GM12878 (cell line): ENCODE data around the gene ROM1. TPM values are rescaled to one million over a fixed set of nuclear protein-coding genes. Genes with fewer than 3 reads are reported as not detected.

Experiments
- LARP7 ChIP-seq: fragments of 450-650 bp; IDR thresholded peaks from 2 replicates; pipeline ENCODE4 v1.6.1; 2017; ENCODE audit warnings: mild to moderate bottlenecking
- NR2C1 ChIP-seq: fragments of 450-650 bp; IDR thresholded peaks from 2 replicates; pipeline ENCODE4 v1.6.1; 2017; ENCODE audit warnings: antibody characterized with exemption, mild to moderate bottlenecking, moderate library complexity
- microRNA-seq: library from miRNA; unstranded; fragments of <30 nt; microRNA quantifications from one replicate; pipeline ENCODE4, GENCODE V29; 2018
- polyA plus RNA-seq, 11 experiments: library from polyadenylated mRNA; depleted of rRNA in 4 of 11; unstranded in 6 of 11; stranded (reverse) in 5 of 11; fragments of >200 nt; fragmentation: Nextera tagmentation in 4 of 11; fragmentation: Illumina TruSeq in 1 of 11; extraction: Ambion mirVana in 4 of 11; extraction: Trizol in 1 of 11; gene quantifications; 1 replicate in 1 of 11; 2 replicates in 10 of 11; pipeline versions ENCODE4 v1.2.1 to v1.2.3, GENCODE V29; 2011 to 2016; ENCODE audit warnings: inconsistent platforms in 2 of 11, missing spikeins in 2 of 11, low read depth in 1 of 11
- small RNA-seq: library from RNA; depleted of rRNA; stranded (forward); fragments of <200 nt; gene quantifications from one replicate; pipeline ENCODE3, GENCODE V24; 2014
- total RNA-seq, 4 experiments: library from RNA; depleted of rRNA in 3 of 4; stranded (reverse); fragments of >200 nt in 3 of 4; fragmentation: Illumina TruSeq in 1 of 4; extraction: Trizol in 1 of 4; gene quantifications; 2 replicates each; pipeline versions ENCODE4 v1.2.1 to v1.2.3, GENCODE V29; 2013 to 2021
- TF ChIP-seq, protein P1 (sequence below): fragments of 450-650 bp; conservative IDR thresholded peaks from 2 replicates; pipeline ENCODE4 v1.6.1; 2017; ENCODE audit warnings: mild to moderate bottlenecking, moderate library complexity

The ROM1 gene
- total and polyA plus RNA-seq, 10 of the 15 experiments (the other 5 are each of a cell fraction or from before 2014, with no cell fraction given) = 0.42 to 3.0 (median 1.1) TPM

DNA sequence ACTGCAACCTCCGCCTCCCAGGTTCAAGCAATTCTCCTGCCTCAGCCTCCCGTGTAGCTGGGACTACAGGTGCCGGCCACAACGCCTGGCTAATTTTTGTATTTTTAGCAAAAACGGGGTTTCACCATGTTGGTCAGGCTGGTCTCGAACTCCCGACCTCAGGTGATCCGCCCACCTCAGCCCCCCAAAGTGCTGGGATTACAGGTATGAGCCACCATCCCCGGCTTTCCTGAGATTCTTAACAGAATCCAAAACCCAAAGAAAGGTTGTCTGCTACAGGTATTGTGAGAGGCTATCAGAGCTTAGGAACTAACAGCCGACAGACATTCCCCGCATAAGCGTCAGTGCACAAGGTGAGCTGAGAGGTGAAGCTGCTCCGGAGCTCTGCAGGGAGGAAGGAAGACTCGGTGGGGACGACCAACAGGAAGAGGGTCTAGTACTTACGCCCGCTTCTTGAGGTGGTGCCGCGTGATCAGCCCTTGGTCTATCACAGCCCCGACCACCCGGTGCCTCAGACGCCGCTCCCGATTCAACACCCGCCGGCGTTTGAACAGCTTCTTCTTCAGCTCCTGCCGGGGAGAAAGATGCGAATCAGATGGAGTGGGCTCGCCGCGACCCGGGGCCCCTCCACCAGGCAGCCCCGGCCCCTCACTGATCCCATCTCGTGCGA is 51.5 kb downstream of the ROM1 start (continued):
- TF ChIP-seq LARP7 (0 out of 2 replicates have a peak, but pooled peaks have one; percentile 49), NR2C1 (no peak)
- TF ChIP-seq, protein P1, sequence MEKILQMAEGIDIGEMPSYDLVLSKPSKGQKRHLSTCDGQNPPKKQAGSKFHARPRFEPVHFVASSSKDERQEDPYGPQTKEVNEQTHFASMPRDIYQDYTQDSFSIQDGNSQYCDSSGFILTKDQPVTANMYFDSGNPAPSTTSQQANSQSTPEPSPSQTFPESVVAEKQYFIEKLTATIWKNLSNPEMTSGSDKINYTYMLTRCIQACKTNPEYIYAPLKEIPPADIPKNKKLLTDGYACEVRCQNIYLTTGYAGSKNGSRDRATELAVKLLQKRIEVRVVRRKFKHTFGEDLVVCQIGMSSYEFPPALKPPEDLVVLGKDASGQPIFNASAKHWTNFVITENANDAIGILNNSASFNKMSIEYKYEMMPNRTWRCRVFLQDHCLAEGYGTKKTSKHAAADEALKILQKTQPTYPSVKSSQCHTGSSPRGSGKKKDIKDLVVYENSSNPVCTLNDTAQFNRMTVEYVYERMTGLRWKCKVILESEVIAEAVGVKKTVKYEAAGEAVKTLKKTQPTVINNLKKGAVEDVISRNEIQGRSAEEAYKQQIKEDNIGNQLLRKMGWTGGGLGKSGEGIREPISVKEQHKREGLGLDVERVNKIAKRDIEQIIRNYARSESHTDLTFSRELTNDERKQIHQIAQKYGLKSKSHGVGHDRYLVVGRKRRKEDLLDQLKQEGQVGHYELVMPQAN = peak; percentile 72; the same call in 1 of the 2 replicates

Small RNAs within 50 kb of the gene (microRNA-seq; reads per million reads assigned to microRNA genes)
- 1.3 reads per million for gene MIR6747

Small RNAs within 50 kb of the gene (small RNA-seq; reads per million reads assigned to genes)
- not detected for gene AP001458.1
- gene MIR6747 = 0.74 reads per million, percentile 21 among the genes with 10 or more reads in this experiment

Other genes starting within 250 kb of the ROM1 start
Only the 7 nearest of the 28 such genes appear.
- 2,512 and 2,611 TPM in 2 replicates for gene EEF1G, start 39.4 kb upstream of the ROM1 start, total RNA-seq (2014; rRNA removed)
- gene EEF1G, start 39.4 kb upstream of the ROM1 start, total RNA-seq (2014; rRNA removed; fragmentation: Illumina TruSeq; extraction: Trizol) = 2,491 and 2,551 TPM in 2 replicates
- 2,218 and 2,306 TPM in 2 replicates for gene EEF1G, start 39.4 kb upstream of the ROM1 start, total RNA-seq (2021)
- 1,766 and 2,335 TPM in 2 replicates for gene EEF1G, start 39.4 kb upstream of the ROM1 start, polyA plus RNA-seq (2011; rRNA removed)
- gene EEF1G, start 39.4 kb upstream of the ROM1 start, polyA plus RNA-seq (2014; fragmentation: Illumina TruSeq; extraction: Trizol) = 2,336 and 2,739 TPM in 2 replicates
- 1,000 to 10,000 TPM; 1,227 to 1,233 TPM for gene EEF1G, start 39.4 kb upstream of the ROM1 start, polyA plus RNA-seq (2014; fragmentation: Nextera tagmentation; extraction: Ambion mirVana)
- 2,498 and 2,961 TPM in 2 replicates for gene EEF1G, start 39.4 kb upstream of the ROM1 start, polyA plus RNA-seq (2014; rRNA removed)
- gene EEF1G, start 39.4 kb upstream of the ROM1 start, polyA plus RNA-seq (2016; fragmentation: Nextera tagmentation; extraction: Ambion mirVana) = 100 to 1,000 TPM; 850 to 912 TPM
- 12.1 and 12.3 TPM in 2 replicates for gene TUT1, start 21.7 kb upstream of the ROM1 start, total RNA-seq (2014; rRNA removed)
- gene TUT1, start 21.7 kb upstream of the ROM1 start, total RNA-seq (2014; rRNA removed; fragmentation: Illumina TruSeq; extraction: Trizol) = 6.9 and 8.3 TPM in 2 replicates
- 26.6 and 28.4 TPM in 2 replicates for gene TUT1, start 21.7 kb upstream of the ROM1 start, total RNA-seq (2021)
- 12.0 and 18.4 TPM in 2 replicates for gene TUT1, start 21.7 kb upstream of the ROM1 start, polyA plus RNA-seq (2011; rRNA removed)
- 9.5 and 14.0 TPM in 2 replicates for gene TUT1, start 21.7 kb upstream of the ROM1 start, polyA plus RNA-seq (2014; fragmentation: Illumina TruSeq; extraction: Trizol)
- gene TUT1, start 21.7 kb upstream of the ROM1 start, polyA plus RNA-seq (2014; fragmentation: Nextera tagmentation; extraction: Ambion mirVana) = 1 to 10 TPM; 1.1 to 1.4 TPM
- gene TUT1, start 21.7 kb upstream of the ROM1 start, polyA plus RNA-seq (2014; rRNA removed) = 19.4 and 22.7 TPM in 2 replicates
- 10 to 100 TPM; 26.9 to 29.9 TPM for gene TUT1, start 21.7 kb upstream of the ROM1 start, polyA plus RNA-seq (2016; fragmentation: Nextera tagmentation; extraction: Ambion mirVana)
- 195 and 201 TPM in 2 replicates for gene MTA2, start 11.4 kb upstream of the ROM1 start, total RNA-seq (2014; rRNA removed)
- gene MTA2, start 11.4 kb upstream of the ROM1 start, total RNA-seq (2014; rRNA removed; fragmentation: Illumina TruSeq; extraction: Trizol) = 174 and 178 TPM in 2 replicates
- gene MTA2, start 11.4 kb upstream of the ROM1 start, total RNA-seq (2021) = 189 and 196 TPM in 2 replicates
- 43.2 and 53.2 TPM in 2 replicates for gene MTA2, start 11.4 kb upstream of the ROM1 start, polyA plus RNA-seq (2011; rRNA removed)
- gene MTA2, start 11.4 kb upstream of the ROM1 start, polyA plus RNA-seq (2014; fragmentation: Illumina TruSeq; extraction: Trizol) = 198 and 201 TPM in 2 replicates
- 1 to 10 TPM; 6.7 to 6.8 TPM for gene MTA2, start 11.4 kb upstream of the ROM1 start, polyA plus RNA-seq (2014; fragmentation: Nextera tagmentation; extraction: Ambion mirVana)
- 135 and 137 TPM in 2 replicates for gene MTA2, start 11.4 kb upstream of the ROM1 start, polyA plus RNA-seq (2014; rRNA removed)
- gene MTA2, start 11.4 kb upstream of the ROM1 start, polyA plus RNA-seq (2016; fragmentation: Nextera tagmentation; extraction: Ambion mirVana) = 10 to 100 TPM; 76.3 to 90.3 TPM
- gene EML3, start 482 bp upstream of the ROM1 start, total RNA-seq (2014; rRNA removed) = 22.5 and 23.9 TPM in 2 replicates
- 14.0 and 17.3 TPM in 2 replicates for gene EML3, start 482 bp upstream of the ROM1 start, total RNA-seq (2014; rRNA removed; fragmentation: Illumina TruSeq; extraction: Trizol)
- gene EML3, start 482 bp upstream of the ROM1 start, total RNA-seq (2021) = 69.8 and 82.5 TPM in 2 replicates
- gene EML3, start 482 bp upstream of the ROM1 start, polyA plus RNA-seq (2011; rRNA removed) = 18.4 and 27.1 TPM in 2 replicates
- gene EML3, start 482 bp upstream of the ROM1 start, polyA plus RNA-seq (2014; fragmentation: Illumina TruSeq; extraction: Trizol) = 16.3 and 21.9 TPM in 2 replicates
- 1 to 10 TPM in 1 of 2 experiments, under 1 TPM in 1; 0.58 to 1.2 TPM for gene EML3, start 482 bp upstream of the ROM1 start, polyA plus RNA-seq (2014; fragmentation: Nextera tagmentation; extraction: Ambion mirVana)
- 45.7 and 61.0 TPM in 2 replicates for gene EML3, start 482 bp upstream of the ROM1 start, polyA plus RNA-seq (2014; rRNA removed)
- gene EML3, start 482 bp upstream of the ROM1 start, polyA plus RNA-seq (2016; fragmentation: Nextera tagmentation; extraction: Ambion mirVana) = 10 to 100 TPM; 25.6 to 26.8 TPM
- gene B3GAT3, start 8.7 kb downstream of the ROM1 start, total RNA-seq (2014; rRNA removed) = 34.3 and 42.4 TPM in 2 replicates
- gene B3GAT3, start 8.7 kb downstream of the ROM1 start, total RNA-seq (2014; rRNA removed; fragmentation: Illumina TruSeq; extraction: Trizol) = 12.3 and 14.1 TPM in 2 replicates
- gene B3GAT3, start 8.7 kb downstream of the ROM1 start, total RNA-seq (2021) = 42.4 and 43.2 TPM in 2 replicates
- gene B3GAT3, start 8.7 kb downstream of the ROM1 start, polyA plus RNA-seq (2011; rRNA removed) = 7.0 and 17.2 TPM in 2 replicates
- gene B3GAT3, start 8.7 kb downstream of the ROM1 start, polyA plus RNA-seq (2014; fragmentation: Illumina TruSeq; extraction: Trizol) = 1.1 and 8.3 TPM in 2 replicates
- gene B3GAT3, start 8.7 kb downstream of the ROM1 start, polyA plus RNA-seq (2014; fragmentation: Nextera tagmentation; extraction: Ambion mirVana) = 1 to 10 TPM in 1 of 2 experiments, under 1 TPM in 1; 0.31 to 2.8 TPM
- gene B3GAT3, start 8.7 kb downstream of the ROM1 start, polyA plus RNA-seq (2014; rRNA removed) = 52.7 and 56.5 TPM in 2 replicates
- gene B3GAT3, start 8.7 kb downstream of the ROM1 start, polyA plus RNA-seq (2016; fragmentation: Nextera tagmentation; extraction: Ambion mirVana) = 10 to 100 TPM; 50.0 to 51.7 TPM
- 95.9 and 98.9 TPM in 2 replicates for gene GANAB, start 33.4 kb downstream of the ROM1 start, total RNA-seq (2014; rRNA removed)
- gene GANAB, start 33.4 kb downstream of the ROM1 start, total RNA-seq (2014; rRNA removed; fragmentation: Illumina TruSeq; extraction: Trizol) = 73.2 and 76.7 TPM in 2 replicates
- gene GANAB, start 33.4 kb downstream of the ROM1 start, total RNA-seq (2021) = 161 and 175 TPM in 2 replicates
- gene GANAB, start 33.4 kb downstream of the ROM1 start, polyA plus RNA-seq (2011; rRNA removed) = 93.6 and 153 TPM in 2 replicates
- 134 and 140 TPM in 2 replicates for gene GANAB, start 33.4 kb downstream of the ROM1 start, polyA plus RNA-seq (2014; fragmentation: Illumina TruSeq; extraction: Trizol)
- 1 to 10 TPM; 4.5 to 6.4 TPM for gene GANAB, start 33.4 kb downstream of the ROM1 start, polyA plus RNA-seq (2014; fragmentation: Nextera tagmentation; extraction: Ambion mirVana)
- gene GANAB, start 33.4 kb downstream of the ROM1 start, polyA plus RNA-seq (2014; rRNA removed) = 103 and 117 TPM in 2 replicates
- gene GANAB, start 33.4 kb downstream of the ROM1 start, polyA plus RNA-seq (2016; fragmentation: Nextera tagmentation; extraction: Ambion mirVana) = 100 to 1,000 TPM; 102 to 107 TPM
- 17.3 and 19.7 TPM in 2 replicates for gene INTS5, start 40.0 kb downstream of the ROM1 start, total RNA-seq (2014; rRNA removed)
- gene INTS5, start 40.0 kb downstream of the ROM1 start, total RNA-seq (2014; rRNA removed; fragmentation: Illumina TruSeq; extraction: Trizol) = 6.4 and 7.6 TPM in 2 replicates
- gene INTS5, start 40.0 kb downstream of the ROM1 start, total RNA-seq (2021) = 31.8 and 35.1 TPM in 2 replicates
- 2.5 and 7.9 TPM in 2 replicates for gene INTS5, start 40.0 kb downstream of the ROM1 start, polyA plus RNA-seq (2011; rRNA removed)
- gene INTS5, start 40.0 kb downstream of the ROM1 start, polyA plus RNA-seq (2014; fragmentation: Illumina TruSeq; extraction: Trizol) = 4.7 and 11.8 TPM in 2 replicates
- gene INTS5, start 40.0 kb downstream of the ROM1 start, polyA plus RNA-seq (2014; fragmentation: Nextera tagmentation; extraction: Ambion mirVana) = 1 to 10 TPM in 1 of 2 experiments, under 1 TPM in 1; 0.34 to 1.4 TPM
- 15.7 and 17.2 TPM in 2 replicates for gene INTS5, start 40.0 kb downstream of the ROM1 start, polyA plus RNA-seq (2014; rRNA removed)
- gene INTS5, start 40.0 kb downstream of the ROM1 start, polyA plus RNA-seq (2016; fragmentation: Nextera tagmentation; extraction: Ambion mirVana) = 10 to 100 TPM; 30.2 to 35.1 TPM